Activated CD4-positive, alpha-beta T cell treated with anti-CD3 and anti-CD28 coated beads, Interleukin-2, Interleukin-4, amounts not matched to agents 100 ng/mL and 50 ng/mL, durations not matched to agents 16 hours and 8 hours (primary cell): Measurements from ENCODE around the gene INO80.

ENCODE experiments used
- DNase-seq: peaks from one replicate; pipeline ENCODE4 v3.0.0-alpha.2; 2020; ENCODE audit warnings: low spot score

The INO80 gene

GRCh38 chr15:40929660-40930429, 186.2 kb downstream of the INO80 start:
- DNase-seq: no peak
